GM10847 (cell line): Measurements from ENCODE around the gene GALNT18.

Source experiments
- POLR2A ChIP-seq: IDR thresholded peaks from 2 replicates; pipeline ENCODE4 v1.6.1; 2011; ENCODE audit not compliant: insufficient read length; ENCODE audit errors: extremely low read depth

Gene GALNT18

DNA sequence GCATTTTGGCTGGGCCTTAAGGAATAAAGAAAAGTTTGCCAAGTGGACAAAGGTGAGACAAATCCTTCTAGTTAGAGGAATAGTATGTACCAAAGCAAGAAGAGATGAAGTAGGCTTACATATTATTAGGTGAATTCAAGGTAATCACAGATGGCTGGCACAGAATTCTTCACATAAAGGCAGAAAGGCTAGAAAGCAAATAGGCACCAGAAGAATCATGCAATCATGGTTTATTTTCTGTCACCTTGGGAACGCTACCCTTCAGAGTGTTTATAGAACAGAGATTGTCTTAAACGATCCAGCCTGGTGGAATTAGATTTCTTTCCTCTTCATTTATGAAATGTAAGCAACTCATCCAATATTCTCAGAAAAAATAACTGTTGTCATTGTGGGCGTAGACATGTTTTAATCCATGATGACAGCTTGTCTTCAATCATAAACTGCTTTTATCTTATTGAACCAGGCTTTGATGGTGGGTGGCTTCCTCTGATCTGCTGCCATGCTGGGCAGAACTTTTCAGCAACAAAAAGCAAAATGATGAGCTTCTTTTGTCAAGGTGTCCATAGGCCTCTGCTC is 219.8 kb downstream of the GALNT18 start:
- TF ChIP-seq POLR2A = no peak

DNA sequence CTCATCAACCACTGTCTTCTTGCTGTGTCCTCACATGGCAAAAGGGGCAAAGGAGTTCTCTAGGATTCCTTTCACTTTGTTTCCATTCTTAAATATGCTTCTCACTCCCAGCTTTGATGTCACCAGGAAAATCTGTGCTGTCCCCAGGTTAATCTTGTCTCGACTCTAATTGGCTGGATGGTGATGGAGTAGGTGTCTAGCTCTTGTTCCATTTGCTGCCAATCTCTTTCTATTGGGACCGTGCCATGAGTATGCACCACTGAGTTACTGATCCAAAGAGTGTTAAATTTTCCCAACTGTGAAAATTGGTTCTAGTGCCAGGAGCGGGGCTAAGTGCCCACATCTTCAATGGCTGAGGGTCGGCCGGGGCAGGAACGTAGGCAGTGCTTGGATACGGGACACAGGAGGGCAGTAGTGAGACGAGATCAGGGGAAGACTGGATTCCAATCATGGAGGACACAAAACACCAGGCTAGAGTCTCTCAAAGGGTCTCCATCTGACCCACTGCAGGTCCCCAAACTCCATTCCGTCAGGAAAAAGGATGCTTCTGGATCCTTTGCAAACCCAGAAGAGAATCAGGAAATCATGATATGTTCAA is 221.1 kb downstream of the GALNT18 start:
- TF ChIP-seq POLR2A = no peak

DNA sequence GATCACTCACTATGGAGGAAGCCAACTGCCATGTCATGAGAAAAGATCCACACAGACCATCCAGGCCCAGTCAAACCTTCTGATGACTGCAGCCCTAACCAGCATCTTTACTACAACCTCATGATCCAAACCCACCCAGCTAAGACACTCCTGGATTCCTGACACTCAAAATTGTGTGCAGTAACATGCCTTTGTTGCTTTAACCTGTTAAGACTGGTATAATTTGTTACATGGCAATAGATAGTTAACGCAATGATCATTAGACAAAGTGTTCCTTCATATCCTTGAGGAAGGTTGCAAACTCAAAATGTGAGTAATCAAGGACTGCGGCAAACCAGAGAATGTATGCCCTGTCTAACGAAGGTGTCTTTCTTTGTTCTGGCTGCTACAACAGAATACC is 221.7 kb downstream of the GALNT18 start:
- TF ChIP-seq POLR2A = no peak

DNA sequence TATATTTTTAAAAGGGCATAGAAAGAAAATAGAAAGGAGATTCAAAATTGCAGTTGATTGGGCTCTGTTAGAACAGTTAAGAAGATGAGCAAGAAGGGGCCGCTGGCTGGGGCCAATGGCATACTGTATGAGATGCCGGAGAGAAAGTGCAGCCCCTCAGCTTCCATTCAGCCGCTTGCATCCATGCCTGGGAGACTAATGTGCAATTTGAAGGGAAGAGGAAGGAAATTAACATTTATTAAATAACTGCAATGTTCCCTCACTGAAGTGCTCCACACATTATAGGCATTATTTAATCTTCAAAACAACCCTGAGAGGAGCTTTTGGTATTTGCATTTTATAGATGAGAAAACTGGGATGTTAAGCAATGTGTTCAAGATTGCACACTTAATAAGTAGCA is 224.0 kb downstream of the GALNT18 start:
- TF ChIP-seq POLR2A = no peak

DNA sequence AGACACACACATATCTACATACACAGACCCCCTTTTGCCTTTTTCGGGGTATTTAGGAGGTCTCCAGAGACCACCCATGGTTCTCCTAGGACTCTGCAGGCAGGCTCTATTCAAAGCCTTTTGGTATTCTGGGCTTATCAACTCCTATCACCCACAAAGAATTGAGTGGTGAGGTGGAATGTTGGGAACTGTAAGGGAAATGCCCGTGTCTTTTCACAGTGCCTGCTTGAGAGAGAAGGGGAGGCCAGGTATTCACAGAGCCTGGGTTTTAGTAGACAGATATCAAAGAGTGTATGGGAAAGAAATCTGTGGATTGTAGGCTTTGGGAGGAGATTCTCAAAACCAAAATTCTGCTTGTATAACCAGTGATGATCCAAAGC is 224.8 kb downstream of the GALNT18 start:
- no peak for TF ChIP-seq POLR2A

DNA sequence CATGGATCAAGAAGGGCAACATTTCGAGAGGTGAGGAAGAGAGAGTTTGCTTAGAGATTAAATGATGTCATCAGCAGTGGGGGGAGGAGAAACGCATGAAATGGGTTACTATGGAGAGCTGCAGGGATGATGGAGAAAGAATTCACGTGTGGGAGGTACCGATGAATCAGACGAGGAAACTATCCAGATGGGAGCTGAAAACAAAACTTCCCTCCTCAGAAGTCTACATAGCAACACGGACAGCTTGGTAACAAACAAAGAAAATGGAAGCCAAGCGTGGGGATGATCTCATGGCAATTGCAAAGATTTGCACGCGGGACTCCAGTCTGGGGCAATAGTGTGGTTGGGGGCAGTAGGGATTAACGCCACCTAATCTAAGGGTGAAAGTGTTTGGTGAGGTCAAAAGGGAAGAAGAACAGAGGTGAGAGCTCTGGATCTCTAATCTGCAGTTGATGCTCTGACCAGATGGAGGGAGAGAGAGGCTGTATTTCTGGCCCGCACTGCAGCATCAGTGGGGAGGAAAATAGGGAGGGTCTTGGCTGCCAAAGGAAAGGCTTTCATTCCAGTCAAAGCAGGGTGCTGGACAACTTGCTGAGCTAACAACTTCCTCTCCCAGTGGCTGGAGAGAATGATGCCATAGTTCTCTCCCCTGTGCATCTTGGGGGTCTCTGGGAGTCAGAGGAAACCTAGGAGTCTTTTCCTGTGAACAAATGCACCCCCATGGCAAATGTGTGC is 225.3 kb downstream of the GALNT18 start:
- no peak for TF ChIP-seq POLR2A

DNA sequence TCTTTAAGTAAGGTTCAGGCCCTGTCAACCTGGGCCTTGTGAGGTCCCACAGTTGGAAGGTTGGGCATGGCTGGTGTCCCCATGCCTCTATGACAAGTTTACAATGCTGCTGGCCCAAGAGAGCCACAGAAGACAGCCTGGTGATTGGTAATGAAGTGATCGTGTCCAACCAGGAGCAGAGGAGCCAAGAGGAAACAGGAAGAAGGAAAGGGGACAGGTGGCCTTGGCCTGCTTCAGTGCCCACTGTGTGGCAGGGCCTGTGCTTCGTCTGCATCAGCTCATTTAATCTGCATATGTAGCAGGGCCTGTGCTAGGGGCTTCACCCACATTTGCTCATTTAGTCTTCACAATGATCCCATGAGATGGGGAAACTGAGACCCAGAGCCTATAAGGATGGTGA is 226.7 kb downstream of the GALNT18 start:
- no peak for TF ChIP-seq POLR2A

DNA sequence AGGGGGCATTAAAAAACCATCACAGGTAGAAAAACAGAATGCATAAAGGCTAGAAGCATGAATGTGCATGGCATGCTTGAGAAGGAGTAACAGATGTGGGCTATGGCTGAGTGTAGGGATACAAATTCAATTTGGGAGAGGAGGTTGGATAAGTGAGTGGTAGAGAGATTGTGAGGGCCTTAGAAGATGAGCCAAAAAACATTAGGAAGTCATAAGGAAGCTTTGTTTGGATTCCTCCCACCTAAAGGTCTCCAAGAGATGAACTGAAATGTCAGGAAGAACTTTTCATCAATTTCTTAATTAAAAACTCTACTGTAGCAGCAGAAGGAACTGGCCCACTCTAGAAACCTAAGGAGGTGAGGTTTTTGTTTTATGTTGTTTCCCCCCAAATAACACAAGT is 227.6 kb downstream of the GALNT18 start:
- no peak for TF ChIP-seq POLR2A

DNA sequence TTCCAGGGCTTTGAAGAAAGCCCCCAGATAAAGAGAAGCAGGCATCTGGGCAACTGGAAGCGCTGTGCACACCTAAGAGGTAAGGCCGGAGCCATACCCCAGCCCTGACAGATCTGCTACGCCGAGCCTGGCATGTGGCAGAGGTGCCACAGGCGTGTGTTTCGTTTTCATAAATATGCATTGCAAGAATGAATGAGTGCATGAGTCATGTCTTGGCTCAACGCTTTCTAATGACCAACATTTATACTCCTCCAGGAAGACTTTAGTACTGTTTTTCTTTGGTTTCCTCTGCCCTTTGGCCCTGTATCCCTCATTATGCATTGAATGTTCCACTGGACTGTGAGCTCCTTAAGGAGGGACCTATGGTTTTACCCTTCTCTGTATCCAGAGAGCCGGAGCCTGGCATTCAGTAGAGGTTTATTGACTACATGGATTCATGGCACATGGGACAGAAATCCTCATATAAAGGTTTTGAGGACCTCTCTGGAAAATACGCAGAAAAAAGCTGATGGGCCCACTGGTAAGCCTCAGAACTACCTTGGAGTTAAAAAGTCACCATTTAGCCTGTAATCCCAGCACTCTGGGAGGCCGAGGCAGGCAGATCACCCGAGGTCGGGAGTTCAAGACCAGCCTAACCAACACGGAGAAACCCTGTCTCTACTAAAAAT is 229.9 kb downstream of the GALNT18 start:
- TF ChIP-seq POLR2A = no peak

DNA sequence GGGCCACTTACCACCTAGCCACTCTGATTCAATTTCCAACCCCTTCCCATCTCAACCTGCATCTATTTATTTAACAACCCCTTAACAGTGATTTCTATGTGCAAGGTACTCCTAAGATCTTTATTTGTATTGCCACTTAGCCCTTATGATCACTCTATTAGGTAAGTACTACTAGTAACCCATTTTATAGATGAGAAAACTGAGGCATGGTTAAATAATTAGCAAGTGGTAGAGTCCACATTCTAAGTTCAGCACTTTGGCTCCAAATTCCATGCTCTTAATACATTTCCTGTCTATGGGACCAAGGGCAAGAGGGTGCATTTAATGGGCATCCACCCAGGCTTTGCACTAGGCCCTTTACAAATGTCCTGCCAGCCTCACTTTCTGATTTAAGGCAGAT is 230.6 kb downstream of the GALNT18 start:
- no peak for TF ChIP-seq POLR2A

DNA sequence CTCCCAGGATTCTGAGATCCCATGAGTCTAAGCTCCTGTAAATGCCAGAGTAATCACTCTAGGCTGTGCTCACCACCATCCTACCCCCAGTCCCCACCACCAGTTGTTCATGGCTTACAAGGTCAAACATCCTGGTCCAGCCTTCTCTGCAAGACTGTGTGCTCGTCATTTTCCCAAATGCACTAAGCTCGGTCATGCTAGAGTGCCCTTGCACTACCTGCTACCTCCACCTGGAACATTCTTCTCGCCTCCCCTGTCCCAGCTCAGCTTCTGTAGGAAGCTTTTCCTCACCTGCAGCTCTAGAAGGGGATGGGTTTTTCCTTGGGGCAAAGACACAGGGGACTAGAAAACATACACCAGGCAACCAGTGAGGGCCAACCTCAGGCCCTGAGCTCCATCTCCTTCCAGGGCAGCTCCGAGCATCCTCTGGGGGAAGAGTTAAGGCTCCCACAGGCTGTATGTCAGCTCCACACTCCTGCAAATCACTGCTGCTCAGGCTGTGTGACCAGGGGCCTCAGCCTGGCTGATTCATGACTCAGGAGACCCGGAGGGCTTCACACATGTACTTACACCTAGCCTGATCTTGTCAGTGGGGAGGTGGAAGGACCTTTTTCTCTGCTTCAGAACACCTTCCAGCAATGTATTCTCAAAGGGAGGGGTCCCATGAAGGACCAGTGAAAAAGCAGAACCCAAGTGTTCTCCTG is 231.6 kb downstream of the GALNT18 start:
- no peak for TF ChIP-seq POLR2A

DNA sequence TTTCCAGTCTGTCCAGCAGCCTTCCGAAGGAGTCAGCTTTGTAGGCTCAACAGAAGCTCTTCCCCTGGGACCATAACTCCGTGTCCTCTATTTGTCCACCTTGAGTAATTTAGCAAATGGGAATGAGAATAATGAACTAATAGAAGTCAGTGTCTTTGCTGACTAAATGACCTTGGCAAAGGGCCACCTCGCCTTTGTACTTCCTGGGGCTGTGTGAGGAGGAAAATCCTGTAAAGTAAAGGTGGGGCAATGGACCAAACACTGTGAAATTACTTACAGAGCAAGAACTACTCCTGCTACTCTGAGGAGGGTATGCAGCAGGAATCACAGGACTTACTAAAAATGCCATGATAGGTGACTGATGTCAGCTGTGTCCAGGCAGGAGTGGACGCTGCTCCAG is 232.6 kb downstream of the GALNT18 start:
- no peak for TF ChIP-seq POLR2A

DNA sequence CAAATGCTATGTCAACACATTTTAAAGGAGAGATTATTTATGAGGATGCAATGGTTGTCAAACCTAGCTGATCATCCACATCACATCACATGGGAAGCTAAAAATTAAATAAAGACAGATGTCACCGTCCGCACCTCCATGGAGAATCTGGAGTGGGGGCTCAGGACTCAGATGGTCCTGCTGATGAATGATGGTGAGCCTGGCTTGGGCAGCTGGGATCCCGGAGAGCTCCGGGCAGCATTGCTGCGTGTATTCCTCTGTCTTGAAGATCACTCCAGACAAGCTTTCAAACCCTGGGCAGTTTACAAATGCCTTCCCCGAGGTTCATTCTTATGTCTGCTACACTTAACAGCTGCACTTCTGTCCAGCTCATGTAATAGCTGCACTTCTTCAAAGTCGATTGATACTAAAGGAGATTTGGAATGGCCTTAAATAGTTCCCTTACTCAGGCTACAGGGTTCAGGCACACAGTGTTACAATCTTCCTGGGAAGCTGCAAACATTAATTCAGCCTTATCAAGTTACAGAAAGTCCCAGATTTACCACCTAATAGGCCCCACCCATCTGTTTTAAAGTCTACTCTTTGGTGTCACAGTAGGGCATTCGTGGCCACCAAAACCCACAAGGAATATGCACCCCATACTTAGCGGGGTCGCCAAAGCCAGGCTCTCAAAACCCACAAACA is 234.0 kb downstream of the GALNT18 start:
- TF ChIP-seq POLR2A = no peak

DNA sequence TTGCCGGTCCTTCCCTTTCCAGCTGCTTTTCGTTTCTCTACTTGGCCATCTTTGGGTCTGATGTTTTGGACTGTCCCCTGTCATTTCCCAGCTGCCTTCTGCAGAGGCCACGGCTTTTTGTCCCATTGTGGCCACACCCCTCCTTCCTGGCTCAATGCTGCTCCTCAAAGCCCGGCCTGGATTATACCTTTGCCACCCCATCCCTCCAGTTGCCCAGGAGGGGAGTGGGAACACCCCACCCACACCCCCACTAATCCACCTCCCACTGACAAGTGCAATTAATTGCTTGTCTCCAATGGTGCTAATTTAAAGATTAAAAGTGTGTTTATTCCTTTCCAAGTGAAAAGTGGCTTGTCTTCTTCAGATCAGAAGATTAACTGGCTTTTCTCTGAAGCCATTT is 234.6 kb downstream of the GALNT18 start:
- TF ChIP-seq POLR2A = no peak

DNA sequence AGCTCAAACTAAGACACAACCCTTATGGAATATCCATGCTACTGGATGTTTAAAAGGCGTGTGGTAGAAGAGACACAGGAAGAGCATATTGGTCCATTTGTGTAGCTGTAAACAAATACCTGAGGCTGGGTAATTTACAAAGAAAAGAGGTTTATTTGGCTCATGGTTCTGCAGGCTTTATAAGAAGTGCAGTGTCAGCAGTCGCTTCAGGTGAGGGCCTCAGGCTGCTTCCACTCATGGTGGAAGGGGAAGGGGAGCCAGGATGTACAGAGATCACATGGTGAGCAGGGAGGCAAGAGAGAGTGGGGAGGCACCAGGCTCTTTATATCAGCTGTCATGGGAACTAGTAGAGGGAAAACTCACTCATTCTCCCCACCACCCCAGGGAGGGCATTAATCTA is 237.0 kb downstream of the GALNT18 start:
- no peak for TF ChIP-seq POLR2A

DNA sequence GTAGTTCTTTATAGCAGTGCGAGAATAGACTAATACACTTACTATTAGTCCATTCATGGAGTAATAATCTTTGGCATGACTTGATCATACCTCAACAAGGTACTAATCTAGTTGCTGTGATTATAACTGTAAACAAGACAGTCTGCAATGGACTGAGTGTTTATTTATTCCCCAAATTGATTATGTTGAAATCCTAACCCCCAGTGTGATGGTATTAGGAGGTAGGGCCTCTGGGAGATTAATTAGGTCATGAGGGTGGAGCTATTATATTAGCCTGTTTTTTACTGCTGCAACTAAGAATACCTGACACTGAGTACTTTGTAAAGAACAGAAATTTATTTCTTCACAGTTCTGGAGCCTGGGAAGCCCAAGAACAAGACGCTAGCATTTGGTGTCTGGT is 237.8 kb downstream of the GALNT18 start:
- TF ChIP-seq POLR2A = no peak
